C1 segment of cervical spinal cord (tissue), 14 donors: Measurements from ENCODE around the gene CERS1.

ENCODE experiments used
- DNase-seq, 14 donors: peaks; one replicate each; lab custom pipeline; 2025; lab: John Stamatoyannopoulos, UW

CERS1 gene

DNA sequence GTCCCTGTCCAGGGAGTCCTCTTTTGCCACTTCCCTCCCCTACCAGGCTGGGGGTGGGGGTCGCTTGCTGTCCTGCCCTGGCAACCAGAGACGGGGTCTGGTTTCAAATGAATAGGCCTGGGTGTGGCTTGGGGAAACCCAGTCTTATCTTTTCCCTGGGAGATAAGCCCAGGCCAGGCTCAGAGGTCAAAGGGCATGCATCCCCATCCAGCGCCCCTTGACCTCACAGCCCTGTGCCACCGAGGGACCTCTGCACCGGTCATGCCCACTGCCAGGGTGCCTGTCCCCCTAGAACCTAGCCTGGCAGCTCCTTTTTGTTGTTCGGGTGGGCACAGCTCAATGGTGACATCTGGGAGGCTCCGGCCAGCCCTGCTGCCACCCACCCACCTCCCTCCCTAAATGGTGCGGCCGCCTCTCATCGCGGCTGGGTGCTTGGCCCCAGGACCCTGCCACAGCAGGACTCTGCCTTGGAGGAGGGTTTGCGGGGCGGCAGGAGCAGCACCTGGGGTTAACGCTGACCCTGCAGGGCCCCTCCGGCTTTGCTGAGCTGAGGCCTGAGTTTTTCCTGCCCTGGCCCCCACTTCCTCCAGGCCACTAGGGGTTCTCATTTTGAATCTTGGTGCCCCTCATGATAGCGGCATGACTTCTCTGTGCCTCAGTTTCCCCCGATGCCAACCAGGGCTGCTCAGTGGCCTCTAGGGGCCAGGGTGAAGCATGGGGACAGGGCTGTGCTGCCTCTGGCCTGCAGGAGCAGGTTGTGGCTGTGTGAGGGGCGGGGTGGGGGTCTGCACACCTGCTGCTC, 2.9 kb upstream of the CERS1 start:
- DNase-seq, result no peak

DNA sequence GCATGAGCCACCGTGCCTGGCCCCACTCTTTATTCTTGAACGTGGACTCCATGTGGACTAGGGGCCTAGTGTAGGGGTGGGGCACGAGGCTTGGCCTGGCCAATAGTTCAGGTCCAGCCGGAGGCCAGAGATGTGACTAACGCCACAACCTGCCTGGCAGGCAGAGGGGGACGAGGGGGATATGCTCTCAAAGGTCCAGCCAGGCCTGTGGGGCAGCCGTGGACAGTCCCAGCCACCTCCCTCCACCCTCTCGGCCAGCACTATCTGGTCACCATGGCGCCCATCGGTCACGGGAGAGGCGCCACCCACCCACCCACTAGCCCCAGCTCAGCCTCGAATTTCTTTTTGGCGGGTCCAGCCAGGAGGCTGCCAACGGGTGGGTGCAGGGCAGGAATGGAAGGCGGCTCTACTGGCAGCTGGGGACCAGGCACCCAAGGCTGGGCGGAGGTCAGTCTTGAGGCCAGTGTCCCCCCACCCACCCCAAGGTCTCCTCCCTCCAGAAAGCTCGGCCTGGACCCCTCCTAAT, 2.2 kb upstream of the CERS1 start:
- DNase-seq, result peak in 4 of 14 donors; percentile 5 to 29 (median 22)

DNA sequence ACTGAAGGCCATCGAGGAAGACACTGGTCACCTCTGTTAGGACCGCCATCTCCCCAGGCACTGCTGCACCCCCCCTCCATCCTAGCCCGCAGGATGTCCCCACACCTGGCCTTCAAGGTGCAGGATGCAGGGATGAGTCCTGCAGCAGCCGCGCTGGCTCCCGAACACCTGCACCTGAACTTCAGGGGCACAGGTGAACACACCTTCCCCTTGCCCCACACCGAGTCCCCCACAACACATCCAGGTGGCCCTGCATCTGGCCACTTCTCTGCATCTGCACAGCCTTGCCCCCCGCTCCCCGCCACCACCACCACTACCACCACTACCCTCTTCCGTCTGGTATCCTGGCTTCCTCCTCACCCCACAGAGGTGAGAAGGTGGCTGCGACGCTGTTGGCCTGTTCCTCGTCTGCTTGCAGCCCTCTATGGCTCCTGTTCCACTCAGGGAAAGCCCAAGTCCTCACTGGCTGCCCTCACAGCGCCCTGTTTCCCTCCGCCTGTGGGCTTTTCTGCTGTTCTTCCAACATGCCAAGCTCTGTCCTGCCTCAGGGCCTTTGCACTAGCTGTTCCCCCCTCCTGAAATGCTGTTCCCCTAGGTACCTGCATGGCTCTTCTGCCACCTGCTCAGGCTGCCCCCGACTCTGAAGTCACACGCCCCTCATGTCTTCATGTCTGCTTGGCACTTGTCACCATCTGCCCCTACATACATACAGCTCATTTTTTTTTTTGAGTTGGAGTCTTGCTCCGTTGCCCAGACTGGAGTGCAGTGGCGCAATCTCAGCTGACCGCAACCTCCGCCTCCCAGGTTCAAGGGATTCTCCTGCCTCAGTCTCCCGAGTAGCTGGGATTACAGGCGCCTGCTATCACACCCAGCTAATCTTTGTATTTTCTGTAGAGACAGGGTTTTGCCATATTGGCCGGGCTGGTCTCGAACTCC, 1.4 kb upstream of the CERS1 start:
- no peak for DNase-seq

DNA sequence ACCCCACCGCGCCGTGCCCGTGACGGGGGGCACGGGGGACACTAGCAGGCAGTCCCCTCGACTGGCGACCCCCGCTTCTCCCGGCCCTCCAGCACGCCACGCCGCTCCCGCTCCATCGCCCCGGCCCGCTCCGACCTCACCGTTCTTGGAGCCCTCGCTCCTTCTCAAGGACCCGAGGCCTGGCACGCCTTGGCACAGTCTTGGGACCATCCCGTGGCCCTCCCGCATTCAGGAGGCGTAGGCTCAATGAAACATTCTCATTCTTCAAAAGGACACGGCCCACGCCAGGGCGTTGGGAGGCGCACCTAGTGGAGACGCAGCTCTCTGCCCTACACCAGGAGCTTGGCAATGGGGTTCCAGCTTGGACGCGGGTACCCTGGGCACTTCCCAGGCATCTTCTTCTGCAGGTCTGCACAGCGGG, 473 bp upstream of the CERS1 start:
- DNase-seq, result peak in 8 of 14 donors; percentile 17 to 69 (median 50)

DNA sequence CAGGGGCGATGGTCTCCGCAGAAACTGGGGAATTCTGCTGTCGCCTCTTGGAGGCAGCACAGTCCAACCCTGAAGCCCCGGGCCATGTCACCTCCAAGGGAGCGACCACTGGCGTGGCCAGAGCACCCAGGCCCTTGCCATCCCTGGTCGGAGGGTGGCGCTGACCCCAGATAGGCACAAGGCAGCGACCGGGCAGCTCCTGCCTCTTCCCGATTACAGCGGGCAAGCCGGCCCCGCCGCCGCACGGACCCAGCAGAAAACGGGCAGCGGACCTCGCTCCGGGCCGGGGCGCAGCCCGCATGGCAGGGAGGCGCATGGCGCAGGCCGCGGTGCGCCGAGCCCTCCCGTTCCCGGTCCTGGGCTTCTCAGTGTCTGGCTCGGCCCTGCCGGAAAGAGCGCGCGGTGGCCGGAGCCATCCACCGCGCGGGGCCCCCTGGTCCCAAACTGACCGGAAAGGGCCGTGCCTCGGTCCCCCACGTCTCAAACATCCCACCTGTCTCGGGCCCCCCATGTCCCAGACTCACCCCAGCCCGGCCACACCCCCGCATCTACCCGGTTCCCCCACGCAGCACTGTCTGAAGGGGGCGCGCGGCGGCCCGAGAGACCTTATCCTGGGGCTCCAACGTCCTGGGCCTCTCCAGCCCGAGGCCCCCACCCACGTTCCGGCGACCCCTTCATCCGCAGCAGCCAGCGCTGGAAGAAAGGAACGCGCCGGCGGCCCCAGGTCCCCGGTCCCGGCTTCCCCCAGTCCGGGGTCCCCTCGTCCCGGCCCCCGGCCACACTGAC, 727 bp downstream of the CERS1 start:
- peak in 10 of 14 donors; percentile 41 to 95 (median 80) for DNase-seq

DNA sequence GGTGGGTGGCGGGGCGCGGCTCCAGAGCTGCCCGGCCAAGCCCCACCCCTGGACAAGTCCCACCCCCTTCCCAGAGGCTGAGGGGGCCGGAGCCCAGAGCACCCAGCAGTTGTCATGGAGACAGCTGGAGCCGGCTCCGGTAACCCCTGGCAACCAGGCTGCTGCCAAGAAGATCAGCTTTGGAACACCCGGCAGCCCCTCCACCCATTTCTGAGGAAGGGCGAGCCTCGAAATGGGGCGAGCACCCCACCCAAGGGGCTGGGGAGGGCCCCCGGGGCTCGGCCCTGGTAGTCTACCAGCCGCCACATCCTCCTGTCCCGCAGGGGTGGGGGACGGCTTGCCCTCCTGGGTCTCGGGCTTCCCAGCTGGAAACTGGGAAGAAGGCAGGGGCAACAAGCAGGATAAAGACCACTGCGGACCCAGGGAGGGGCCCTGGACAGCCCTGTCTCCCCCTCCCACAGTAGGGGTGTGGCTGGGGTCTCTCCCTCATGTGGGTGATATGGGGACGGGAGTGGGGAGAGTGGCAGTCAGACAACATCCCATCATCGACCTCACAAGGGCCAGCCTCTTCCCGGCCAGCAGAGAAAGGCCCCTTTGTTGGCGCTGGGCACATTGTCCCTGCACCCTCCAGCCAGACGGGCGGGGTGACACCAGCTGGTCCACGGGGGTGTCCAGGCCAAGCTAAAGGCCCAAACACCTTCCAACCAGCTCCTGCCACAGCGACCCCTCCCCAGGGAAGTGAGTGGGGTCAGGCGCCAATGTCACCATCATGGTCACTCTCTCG, 1.5 kb downstream of the CERS1 start:
- peak in 13 of 14 donors; percentile 70 to 99 (median 93) for DNase-seq

DNA sequence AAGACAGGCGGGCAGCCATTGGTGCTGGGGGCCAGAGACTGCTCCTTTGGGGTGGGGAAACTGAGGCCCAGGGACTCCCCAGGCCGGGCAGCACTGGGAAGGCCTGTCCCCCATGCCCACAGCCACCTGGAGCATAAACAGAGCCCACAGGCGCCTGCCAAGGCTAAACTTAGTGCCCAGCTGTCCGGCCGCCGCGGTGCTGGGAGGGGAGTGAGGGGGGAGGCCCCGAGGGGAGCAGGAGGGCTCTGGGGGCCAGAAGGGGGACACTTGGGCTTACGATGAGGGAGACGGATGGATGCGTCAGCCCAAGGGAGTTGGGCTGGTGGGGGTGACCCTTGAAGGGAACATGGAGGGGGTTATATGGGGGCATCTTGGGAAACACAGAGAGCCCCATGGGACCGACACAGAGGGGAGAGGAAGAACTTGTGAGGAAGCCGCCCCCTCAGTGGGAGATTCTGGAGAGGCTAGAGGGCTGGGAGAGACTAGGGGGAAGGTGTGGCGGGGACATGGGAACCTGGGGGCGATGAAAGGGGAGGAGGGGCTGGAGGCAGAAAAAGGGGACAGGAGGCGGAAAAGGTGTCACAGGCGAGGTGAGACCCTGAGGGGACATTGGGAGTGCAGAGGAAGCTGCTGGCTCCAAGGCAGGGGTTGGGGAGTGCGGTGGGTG, 2.2 kb downstream of the CERS1 start:
- DNase-seq, result peak in 1 of 14 donors; percentile 62

DNA sequence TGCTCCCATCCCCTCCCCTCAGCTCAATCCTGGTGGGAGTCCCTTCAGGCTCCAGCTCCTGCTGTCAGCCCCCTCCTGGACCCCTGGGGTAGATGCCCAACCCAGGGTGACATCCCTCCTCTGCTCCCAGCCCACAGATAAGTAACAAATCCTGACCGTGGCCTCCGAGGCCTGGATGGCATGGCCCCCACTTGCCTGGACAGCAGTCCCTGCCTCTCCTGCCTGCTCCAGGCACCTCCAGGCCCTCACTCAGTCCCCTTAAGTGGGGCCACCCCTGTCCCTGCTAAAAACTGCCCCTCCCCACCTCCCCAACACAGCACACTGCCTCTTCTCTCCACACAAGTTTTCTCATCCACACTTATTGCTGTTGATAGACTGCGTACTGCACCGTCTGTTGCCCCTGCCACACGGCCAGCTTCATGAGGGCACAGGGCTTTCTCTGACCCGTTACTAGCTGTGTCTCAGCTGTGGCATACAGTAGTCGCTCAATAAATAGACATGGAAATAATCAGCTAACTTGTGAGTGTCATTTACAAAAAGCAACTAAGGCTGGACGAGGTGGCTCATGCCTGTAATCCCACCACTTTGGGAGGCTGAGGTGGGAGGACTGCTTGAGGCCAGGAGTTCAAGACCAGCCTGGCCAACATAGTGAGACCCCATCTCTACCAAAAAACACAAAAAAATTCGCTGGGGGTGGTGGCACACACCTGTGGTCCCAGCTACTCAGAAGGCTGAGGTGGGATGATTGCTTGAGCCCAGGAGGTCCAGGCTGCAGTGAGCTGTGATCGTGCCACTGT, 5.8 kb downstream of the CERS1 start:
- no peak for DNase-seq

DNA sequence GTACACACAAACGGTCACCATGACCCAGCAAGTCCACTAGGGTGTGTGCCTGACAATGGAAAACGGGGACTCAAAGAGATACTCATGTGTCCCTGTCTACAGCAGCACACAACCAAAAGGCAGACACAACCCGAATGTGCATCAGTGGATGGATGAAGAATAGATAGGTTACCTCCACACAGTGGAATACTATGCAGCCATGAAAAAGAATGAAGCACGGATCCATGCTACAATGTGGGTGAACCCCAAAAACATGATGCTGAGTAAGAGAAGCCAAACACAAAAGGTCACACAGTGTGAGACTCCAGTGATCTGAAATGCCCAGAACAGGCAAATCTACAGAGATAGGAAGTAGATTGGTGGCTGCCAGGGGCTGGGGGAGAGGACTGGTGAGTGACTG, 9.0 kb downstream of the CERS1 start:
- no peak for DNase-seq

DNA sequence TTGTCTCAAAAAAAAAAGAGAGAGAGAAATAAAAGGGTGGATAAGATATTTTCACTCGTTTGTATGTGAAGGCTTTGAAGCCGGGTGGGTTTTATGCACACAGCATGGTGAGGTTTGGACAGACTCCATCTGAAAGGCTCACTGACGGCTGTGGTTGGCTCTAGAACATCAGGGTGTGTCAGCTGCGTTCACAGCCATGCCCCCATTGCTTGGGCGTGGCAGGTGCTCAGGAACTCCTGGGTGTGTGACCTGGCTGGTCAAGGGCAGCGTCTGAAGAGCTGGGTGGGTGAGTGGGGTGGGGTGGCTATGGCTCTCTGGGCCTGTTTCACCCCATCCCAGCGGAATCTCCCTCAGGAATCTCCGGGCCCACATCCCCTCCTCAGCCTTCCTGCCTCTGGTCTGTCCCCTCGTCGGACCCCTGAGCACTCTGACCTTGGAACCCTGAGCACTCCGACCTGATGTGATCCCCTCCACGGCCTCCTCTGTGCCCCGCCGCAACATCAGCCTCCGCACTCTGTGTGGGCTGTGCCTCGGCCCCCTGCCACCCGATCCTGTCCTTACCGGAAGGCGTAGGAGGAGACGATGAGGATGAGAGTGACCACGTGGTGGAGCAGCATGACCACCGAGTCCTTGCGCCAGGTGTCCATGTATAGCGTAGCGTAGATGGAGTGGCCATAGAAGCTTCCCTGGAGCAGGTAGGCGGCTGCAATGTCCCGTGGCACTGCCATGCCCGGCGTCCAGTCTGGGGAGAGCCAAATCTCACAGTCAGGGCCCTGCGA, 12.2 kb downstream of the CERS1 start:
- no peak for DNase-seq

DNA sequence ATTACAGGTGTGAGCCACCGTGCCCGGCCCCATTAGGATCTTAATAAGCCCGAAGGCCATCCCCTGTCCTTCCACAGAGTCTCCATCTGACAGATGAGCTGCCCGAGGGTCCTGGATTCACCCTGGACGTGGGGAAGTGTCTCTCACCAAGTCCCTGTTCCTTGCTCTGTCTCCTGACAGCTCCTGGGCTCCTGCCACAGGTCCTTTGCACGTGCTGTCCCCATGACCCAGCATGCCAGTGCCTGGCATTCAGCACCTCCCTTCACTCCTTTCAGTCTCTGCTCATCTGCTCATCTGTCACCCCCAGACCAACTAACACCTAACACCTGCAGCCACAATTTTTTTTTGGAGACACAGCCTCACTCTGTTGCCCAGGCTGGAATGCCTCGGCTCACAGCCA, 14.5 kb downstream of the CERS1 start:
- DNase-seq, result no peak

DNA sequence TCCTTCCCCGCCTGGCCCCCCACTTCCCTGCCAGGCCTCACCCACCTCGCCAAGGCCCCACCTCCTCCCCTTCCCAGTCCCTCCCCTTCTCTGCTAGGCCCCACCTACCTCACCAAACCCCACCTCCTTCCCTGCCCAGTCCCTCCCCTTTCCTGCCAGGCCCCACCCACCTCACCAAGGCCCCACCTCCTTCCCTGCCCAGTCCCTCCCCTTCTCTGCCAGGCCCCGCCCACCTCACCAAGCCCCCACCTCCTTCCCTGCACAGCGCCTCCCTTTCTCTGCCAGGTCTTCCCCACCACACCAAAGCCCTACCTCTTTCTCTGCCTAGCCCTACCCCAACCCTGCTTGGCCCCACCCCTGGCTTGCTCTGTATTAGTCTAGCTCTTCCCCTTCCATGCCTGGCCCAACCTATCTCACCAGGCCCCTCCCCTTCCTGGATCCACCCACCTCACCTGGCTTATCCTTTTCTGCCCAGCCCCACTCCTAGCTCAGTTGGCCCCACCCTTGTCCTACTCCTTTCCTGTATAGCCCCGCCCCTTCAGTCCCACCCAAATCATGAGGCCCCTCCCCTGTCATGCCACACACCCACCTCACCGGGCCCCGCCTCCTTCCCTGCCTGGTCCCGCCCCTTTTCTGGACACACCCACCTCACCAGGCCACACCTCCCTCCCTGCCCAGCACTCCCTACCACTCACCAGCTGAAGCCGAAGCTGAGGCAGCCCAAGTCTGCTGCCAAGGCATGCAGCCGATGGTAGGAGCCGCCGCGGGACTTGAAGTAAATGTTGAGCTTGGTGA, 16.2 kb downstream of the CERS1 start:
- peak in 1 of 14 donors; percentile 44 for DNase-seq

DNA sequence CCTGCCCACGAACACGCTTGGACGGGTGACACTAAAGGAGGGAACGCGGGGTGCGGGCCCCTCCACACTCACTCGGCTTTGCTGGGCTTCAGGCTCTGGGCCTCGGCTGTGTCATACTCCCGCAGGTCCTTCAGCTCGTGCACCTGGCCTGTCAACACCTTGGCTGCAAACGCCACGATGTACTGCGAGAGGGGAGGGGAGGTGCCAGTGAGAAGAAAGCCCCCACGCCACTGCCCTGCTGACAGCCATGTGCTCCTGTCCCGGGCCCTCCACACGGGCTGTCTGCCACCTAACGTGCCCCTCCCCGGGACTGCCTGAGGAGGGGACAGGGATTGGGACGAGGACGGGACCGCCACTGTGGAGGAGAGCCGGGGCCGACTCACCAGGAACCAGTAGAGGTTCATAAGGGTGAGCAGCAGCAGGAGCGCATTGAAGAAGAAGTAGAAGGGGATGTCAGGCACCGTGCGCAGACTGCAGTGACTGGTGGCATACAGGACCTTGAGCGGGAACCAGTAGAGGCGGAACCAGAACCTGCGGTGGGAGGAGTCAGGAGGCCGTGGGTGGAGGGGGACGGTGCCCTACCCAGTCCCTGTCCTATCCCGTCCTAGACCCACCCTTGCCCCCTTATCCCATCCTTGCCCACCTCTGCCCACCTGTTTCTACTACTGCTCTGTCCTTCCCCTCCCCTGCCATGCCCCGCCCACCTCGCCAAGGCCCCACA, 16.9 kb downstream of the CERS1 start:
- no peak for DNase-seq

DNA sequence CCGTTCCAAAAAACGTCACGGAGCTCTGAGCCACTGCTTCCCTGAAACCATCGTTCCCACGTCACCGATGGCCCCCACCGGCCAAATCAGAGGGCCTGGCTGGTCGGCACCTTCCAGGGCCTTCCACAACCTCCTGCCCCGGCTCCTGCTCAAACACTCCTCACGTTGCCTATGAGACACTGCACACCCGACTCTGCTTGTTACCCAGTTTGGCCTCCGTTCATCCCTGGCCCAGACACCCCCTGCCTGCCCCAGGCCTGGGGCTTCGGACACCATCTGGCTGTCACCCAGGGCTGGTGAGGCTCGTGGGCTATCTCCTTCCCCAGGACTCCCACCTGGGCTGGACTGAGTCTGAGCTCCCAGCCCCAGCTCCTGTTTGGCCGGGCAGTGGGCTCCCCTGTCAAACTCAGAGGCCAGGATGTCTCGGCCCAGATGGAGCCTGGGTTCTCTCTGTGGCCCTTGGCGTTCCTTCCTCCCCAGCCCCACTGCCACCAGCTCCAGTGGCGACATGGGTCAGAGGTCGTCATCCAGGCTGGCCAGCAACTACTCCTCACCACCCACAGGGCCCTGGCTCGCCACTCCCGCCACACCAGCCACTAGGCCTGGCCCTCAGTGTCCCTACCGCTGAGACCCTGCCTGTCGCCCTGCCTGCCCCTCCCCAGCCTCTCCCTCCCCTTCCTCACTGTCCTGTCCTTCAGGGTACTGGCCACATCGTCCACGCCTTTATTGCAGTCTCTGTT, 17.7 kb downstream of the CERS1 start:
- no peak for DNase-seq

DNA sequence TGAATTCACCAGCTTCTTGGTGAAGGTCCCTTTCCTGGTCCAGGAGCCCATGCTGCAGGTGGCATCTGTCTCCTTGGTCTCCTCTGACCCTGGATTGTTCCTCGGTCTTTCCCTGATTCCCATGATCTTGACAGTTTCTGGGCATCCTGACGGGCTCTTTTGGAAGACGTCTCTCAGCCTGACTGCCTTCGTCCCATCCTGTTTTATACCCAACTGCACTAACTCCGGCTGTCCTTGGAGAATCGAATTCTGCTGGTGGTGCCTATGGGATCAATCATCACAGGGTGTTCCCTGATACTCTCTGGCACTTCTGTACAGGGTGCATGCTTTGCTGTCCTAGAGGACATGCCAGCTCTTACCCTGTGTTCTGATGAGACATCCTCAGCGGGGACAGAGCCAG, 19.1 kb downstream of the CERS1 start:
- DNase-seq, result no peak

DNA sequence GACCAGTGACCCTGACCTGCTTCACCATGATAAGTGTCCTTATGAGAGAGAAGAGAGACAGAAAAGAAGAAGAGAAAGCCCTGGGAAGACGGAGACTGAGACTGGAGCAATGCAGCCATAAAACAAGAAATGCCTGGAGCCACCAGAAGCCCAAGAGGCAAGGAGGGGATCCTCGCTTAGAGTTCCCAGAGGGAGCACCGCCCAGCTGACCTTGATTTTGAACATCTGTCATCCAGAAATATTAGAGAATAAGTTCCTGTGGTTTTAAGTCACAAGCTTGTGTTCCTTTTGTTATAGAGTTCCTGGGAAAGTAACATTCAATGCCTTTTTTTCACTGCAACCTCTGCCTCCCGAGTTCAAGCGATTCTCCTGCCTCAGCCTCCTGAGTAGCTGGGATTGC, 20.2 kb downstream of the CERS1 start:
- DNase-seq, result no peak
